HCEC 1CT (cell line): Measurements from ENCODE around the gene CD163.
A peak's percentile ranks its signal among the peaks of the same experiment; 100 is the strongest.
"Not testable (repeated sequence)": the region's sequence is repeated elsewhere in the genome, so short reads cannot be mapped to it uniquely, and the experiment has no call there.

ENCODE experiments used
- DNase-seq: peaks from one replicate; pipeline ENCODE4 v3.0.0-alpha.2; 2017

The CD163 gene

GRCh38 chr12:7448099-7448498 lies 55.5 kb downstream of the CD163 start:
- DNase-seq: no peak

GRCh38 chr12:7444537-7444936 lies 59.0 kb downstream of the CD163 start:
- no peak for DNase-seq

GRCh38 chr12:7444076-7444475 lies 59.5 kb downstream of the CD163 start, which contains the start of gene CD163L1:
Gene CD163L1 (minus strand): TSS chr12:7444153. CDS start chr12:7444127, 26 bp downstream.
- DNase-seq: no peak

GRCh38 chr12:7441216-7441615 lies 62.4 kb downstream of the CD163 start:
- DNase-seq: no peak

- no peak for DNase-seq
Observed at GRCh38 chr12:7439579-7440505, 63.7 kb downstream of the CD163 start.

GRCh38 chr12:7438291-7438995 lies 65.1 kb downstream of the CD163 start:
- DNase-seq: not testable (repeated sequence)

- DNase-seq: not testable (repeated sequence)
Observed at GRCh38 chr12:7437494-7437893, 66.1 kb downstream of the CD163 start.

GRCh38 chr12:7434670-7435069 lies 68.9 kb downstream of the CD163 start:
- DNase-seq: no peak

- peak; percentile 91 for DNase-seq
Observed at GRCh38 chr12:7433276-7433822, 70.2 kb downstream of the CD163 start.

GRCh38 chr12:7431993-7432685 lies 71.4 kb downstream of the CD163 start:
- peak; percentile 57 for DNase-seq
